ENCODE data around the gene MAPKAPK3.

Gene MAPKAPK3

DNA sequence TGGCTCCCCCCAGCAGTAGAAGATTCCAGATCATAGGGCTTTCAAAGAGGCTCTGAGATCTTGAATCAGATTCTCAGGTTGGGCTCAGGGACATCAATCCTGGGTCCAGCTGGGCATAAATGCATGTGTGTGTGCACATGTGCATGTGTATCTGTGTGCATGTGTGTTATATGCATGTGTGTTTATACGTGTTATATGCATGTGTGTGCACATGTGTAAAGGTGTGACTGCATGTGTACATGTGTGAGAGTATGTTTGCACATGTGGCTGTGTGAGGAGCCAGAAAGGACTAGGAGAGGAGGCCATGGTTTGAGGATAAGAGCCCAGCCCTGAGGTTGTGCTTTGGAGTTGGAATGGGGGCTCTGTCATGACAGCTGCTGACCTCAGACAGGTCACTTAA is 1.8 kb upstream of the MAPKAPK3 start:
- peaks cover 5% of the 10 kb centered on the region; the same call in 1 of the 2 replicates for H3F3A ChIP-seq (ENCODE audit: low read depth)
- peaks cover 39% of the 10 kb centered on the region for H3K4me1 ChIP-seq (ENCODE audit: insufficient read depth, low read length, poor library complexity, severe bottlenecking)
- TF ChIP-seq EZH2phosphoT487 (IDR thresholded peaks at IDR 0.05; ENCODE audit: borderline replicate concordance): no peak
- TF ChIP-seq CTCF (conservative IDR thresholded peaks at IDR 0.05; ENCODE audit: low read length): no peak
- H2AFZ ChIP-seq (ENCODE audit: low read length): no peak overlapping the region
- H3K9me3 ChIP-seq (ENCODE audit: insufficient read depth, low read depth, low read length): no peaks in the 10 kb centered on the region
- no peaks in the 10 kb centered on the region for H4K20me1 ChIP-seq (ENCODE audit: insufficient read depth, low read length, poor library complexity, severe bottlenecking)
- H3K36me3 ChIP-seq (ENCODE audit: insufficient read depth, low read length): no peaks in the 10 kb centered on the region
- peaks cover 31% of the 10 kb centered on the region for H3K79me2 ChIP-seq (ENCODE audit: insufficient read depth, low read length)
- H3K9me2 ChIP-seq (replicated peaks; ENCODE audit: low read depth, low read length): no peaks in the 10 kb centered on the region
- H3K4me2 ChIP-seq (ENCODE audit: low read depth, low read length, poor library complexity, severe bottlenecking): no peak overlapping the region
- H3K4me3 ChIP-seq (ENCODE audit: low read length, poor library complexity, severe bottlenecking): no peak overlapping the region
- H3K9ac ChIP-seq (ENCODE audit: low read depth, low read length, poor library complexity, severe bottlenecking): no peak overlapping the region
- peaks cover 7% of the 10 kb centered on the region for H3K27me3 ChIP-seq (ENCODE audit: insufficient read depth, low read length, poor library complexity, severe bottlenecking)

DNA sequence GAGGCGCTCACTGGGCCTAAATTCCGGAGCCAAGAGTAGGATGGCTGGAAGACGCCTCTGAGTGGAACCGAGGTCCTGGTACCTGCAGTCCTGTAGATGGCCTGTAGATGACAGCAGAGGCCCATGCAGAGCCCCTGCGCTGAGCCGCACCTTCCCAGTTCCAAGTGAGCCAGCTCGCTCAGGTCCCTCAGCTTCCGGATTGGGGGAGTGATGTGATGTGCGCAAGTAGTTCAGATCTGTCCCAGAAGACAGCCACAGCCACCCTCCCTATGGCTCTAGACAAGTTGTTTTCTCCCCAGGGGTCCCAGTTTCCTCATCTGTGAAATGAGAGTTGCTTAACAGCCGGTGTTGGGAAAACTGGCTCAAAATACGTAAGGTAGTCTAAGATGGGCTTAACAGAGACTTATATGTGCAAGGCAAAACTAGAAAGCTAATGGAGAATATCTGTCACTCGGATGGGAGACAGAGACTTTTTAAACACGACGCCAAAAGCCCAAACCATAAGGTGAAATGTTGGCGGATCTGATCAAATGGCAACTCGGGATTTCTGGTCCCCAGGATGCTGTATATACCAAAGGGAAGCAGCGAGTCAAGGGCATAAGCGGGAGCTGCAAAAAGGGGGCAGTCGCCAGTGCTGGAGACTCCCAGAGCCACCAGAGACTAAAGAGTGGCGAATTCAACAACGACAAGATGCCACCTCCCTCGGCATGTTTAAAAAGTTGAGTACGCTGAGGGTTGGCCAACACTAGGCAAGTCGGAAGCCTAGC is 765 bp upstream of the MAPKAPK3 start:
- Histone ChIP-seq H3K36me3 (ENCODE audit: insufficient read depth, low read length) (no peaks in the 10 kb centered on the region), H4K20me1 (ENCODE audit: insufficient read depth, low read length, poor library complexity, severe bottlenecking) (no peaks in the 10 kb centered on the region), H3K27me3 (ENCODE audit: insufficient read depth, low read length, poor library complexity, severe bottlenecking) (peaks cover 7% of the 10 kb centered on the region), H3K9me2 (replicated peaks; ENCODE audit: low read depth, low read length) (no peaks in the 10 kb centered on the region), H3K4me2 (ENCODE audit: low read depth, low read length, poor library complexity, severe bottlenecking) (peak overlapping the region; percentile 97), H3K79me2 (ENCODE audit: insufficient read depth, low read length) (peaks cover 39% of the 10 kb centered on the region), H3K9ac (ENCODE audit: low read depth, low read length, poor library complexity, severe bottlenecking) (peak overlapping the region; percentile 51), H2AFZ (ENCODE audit: low read length) (peak overlapping the region; percentile 83), H3K9me3 (ENCODE audit: insufficient read depth, low read depth, low read length) (no peaks in the 10 kb centered on the region), H3K4me1 (ENCODE audit: insufficient read depth, low read length, poor library complexity, severe bottlenecking) (peaks cover 40% of the 10 kb centered on the region), H3K4me3 (ENCODE audit: low read length, poor library complexity, severe bottlenecking) (peak overlapping the region; percentile 74), H3F3A (ENCODE audit: low read depth) (peaks cover 6% of the 10 kb centered on the region; the same call in 1 of the 2 replicates)
- TF ChIP-seq CTCF (conservative IDR thresholded peaks at IDR 0.05; ENCODE audit: low read length): peak; percentile 99
- no peak for TF ChIP-seq EZH2phosphoT487 (IDR thresholded peaks at IDR 0.05; ENCODE audit: borderline replicate concordance)

DNA sequence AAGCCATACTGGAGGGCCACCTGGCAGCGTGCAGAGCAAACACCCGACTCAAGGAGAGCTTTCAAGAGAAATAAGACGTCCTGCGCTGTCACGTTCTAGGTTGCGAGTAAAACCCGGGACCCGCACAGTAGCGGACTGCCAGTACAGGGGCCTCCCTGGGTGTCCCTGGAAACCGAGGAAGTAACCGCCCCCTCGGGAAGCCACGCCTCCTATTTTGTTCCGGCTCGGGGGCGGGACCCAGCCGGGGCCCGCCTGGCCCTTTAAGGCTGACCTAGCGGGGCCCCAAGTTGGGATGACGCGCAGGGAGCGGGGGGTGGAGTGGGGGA is 218 bp upstream of the MAPKAPK3 start:
- Histone ChIP-seq H3K9me3 (ENCODE audit: insufficient read depth, low read depth, low read length) (no peaks in the 10 kb centered on the region), H3K4me3 (ENCODE audit: low read length, poor library complexity, severe bottlenecking) (peak overlapping the region; percentile 74), H3F3A (ENCODE audit: low read depth) (peaks cover 6% of the 10 kb centered on the region; the same call in 1 of the 2 replicates), H3K9ac (ENCODE audit: low read depth, low read length, poor library complexity, severe bottlenecking) (peak overlapping the region; percentile 51), H4K20me1 (ENCODE audit: insufficient read depth, low read length, poor library complexity, severe bottlenecking) (no peaks in the 10 kb centered on the region), H3K27me3 (ENCODE audit: insufficient read depth, low read length, poor library complexity, severe bottlenecking) (peaks cover 7% of the 10 kb centered on the region), H3K4me2 (ENCODE audit: low read depth, low read length, poor library complexity, severe bottlenecking) (peak overlapping the region; percentile 97), H3K36me3 (ENCODE audit: insufficient read depth, low read length) (no peaks in the 10 kb centered on the region), H3K79me2 (ENCODE audit: insufficient read depth, low read length) (peaks cover 45% of the 10 kb centered on the region), H2AFZ (ENCODE audit: low read length) (peak overlapping the region; percentile 83), H3K4me1 (ENCODE audit: insufficient read depth, low read length, poor library complexity, severe bottlenecking) (peaks cover 39% of the 10 kb centered on the region), H3K9me2 (replicated peaks; ENCODE audit: low read depth, low read length) (no peaks in the 10 kb centered on the region)
- no peak for TF ChIP-seq CTCF (conservative IDR thresholded peaks at IDR 0.05; ENCODE audit: low read length)
- TF ChIP-seq EZH2phosphoT487 (IDR thresholded peaks at IDR 0.05; ENCODE audit: borderline replicate concordance): no peak
